ENCODE measurements around the gene IFNLR1.

Gene IFNLR1

DNA sequence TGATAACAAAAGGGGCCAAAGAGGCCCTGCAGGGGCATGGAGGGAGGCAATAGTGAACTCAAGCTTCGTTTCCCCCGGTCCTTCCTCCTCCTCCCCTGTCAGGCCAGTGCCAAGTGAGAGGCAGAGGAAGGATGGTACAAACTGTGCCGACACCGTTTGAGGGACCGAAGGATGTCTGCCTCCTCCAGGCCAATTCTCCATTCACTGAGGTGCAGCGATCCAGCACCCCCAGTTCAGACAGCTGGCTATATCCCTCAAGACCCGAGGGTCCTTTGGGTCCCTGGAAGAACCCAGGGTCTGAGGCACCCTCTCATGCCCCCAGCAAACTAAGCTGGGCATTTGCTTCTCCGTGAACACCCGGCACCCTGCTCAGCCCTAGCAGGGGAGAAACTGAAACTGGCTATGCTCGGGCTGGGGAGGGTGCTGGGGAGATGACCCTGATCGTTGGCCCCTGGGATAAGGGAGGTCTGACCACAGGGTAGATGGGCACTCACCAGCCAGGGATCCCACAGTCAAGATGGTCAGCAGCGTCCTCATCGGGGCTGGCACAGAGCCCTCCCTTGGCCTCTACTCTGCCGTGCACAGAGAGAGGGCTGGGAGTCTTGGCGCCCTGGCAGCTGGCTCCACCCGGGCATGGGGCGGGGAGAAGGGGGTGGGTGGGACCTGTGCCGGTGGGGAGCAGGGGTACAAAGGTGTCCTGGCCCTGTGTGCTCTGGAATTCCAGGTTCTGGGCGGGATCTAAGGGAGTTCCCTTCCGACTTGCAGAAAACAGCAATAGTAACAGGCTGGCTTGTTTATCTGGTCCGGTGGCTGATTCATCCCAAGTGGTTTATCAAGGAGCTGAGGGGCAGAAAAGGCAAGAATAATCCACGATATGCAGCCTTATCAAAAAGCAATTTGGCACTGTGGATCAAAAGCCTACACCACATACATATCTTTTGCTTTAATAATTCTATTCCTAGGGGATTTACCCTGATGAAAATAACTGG lies 44.2 kb downstream of the IFNLR1 start, which contains the start of gene IL22RA1:
Gene IL22RA1 (minus strand): TSS at position 595 of the 989 bp plus-strand sequence. CDS start 58 bp downstream, at position 537.
- DNase-seq (ENCODE audit: low spot score in 2 of 2), result no peak
- Histone ChIP-seq H3K4me1 (no peaks in the 10 kb centered on the region), H3K36me3 (replicated peaks) (no peaks in the 10 kb centered on the region), H3K4me3 (no peak within 1 kb of the TSS; the same call in 1 of the 2 replicates), H3K27me3 (ENCODE audit: low read depth) (no peaks in the 10 kb centered on the region), H3K9me3 (no peaks in the 10 kb centered on the region)
- in situ Hi-C loops (cut with MboI; ENCODE audit: low sequenced_read_pairs), result no loop called here

DNA sequence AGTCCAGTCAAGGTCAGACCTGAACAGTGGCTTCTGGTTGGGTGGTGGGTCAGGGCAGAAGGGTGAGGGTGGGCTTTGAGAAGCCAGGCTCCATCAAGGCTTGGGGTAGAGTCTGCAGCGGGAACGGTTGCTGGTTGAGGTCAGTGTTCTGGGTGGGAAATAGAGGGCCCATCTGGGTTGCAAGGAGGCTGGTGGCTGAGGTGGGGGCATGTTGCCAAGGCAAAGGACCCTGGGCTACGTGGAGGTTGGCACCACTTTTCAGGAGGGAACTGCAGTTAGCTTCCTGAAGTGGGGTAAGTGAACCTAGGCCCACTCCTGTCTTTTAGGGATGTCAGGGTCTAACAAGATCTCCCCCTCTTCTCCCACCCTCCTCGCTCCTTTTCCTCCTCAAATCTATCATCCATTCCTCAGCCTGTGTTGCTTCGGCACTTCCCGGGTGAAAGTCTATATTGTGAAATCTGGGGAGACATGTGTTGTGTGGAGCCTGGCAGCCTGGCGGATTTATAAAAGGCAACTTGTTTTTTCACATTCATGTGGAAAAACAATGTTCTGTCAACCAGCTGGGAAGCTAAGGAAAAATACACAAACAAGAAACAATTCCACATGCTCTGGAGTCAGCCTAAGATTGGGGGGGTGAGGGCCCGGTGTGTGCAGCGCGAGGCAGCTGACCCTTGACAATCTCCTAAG lies 45.6 kb downstream of the IFNLR1 start:
- no peaks in the 10 kb centered on the region for H3K4me1 ChIP-seq
- DNase-seq (ENCODE audit: low spot score in 2 of 2), result no peak
- no peaks in the 10 kb centered on the region for H3K9me3 ChIP-seq
- H3K36me3 ChIP-seq (replicated peaks), result no peaks in the 10 kb centered on the region
- H3K27me3 ChIP-seq (ENCODE audit: low read depth), result no peaks in the 10 kb centered on the region
- in situ Hi-C loops (cut with MboI; ENCODE audit: low sequenced_read_pairs), result no loop called here
- no peak overlapping the region for H3K4me3 ChIP-seq

DNA sequence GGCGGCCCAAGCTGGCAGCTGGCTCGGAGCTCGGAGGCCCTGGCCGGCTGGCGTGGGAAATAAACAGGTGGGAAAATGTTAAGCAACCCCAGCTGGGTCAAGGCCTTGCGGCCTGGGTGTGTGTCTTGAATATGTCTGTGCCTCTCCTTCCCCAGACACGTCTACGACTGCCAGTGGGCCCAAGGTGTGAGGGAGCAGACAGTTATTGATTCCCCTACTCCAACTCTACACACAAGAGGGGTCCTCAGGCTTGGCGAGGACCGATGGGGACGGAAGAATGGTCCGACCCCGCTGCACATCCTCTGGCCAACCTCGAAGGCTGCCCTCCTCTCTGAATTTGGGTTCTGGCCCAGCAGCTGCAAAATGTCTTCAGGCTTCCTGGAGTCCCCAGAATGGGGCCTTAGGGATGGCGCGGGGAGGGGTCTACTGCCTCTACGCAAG lies 46.3 kb downstream of the IFNLR1 start:
- H3K9me3 ChIP-seq, result no peaks in the 10 kb centered on the region
- H3K4me1 ChIP-seq, result no peaks in the 10 kb centered on the region
- H3K36me3 ChIP-seq (replicated peaks), result no peaks in the 10 kb centered on the region
- no peak for DNase-seq (ENCODE audit: low spot score in 2 of 2)
- H3K4me3 ChIP-seq, result no peak overlapping the region
- no peaks in the 10 kb centered on the region for H3K27me3 ChIP-seq (ENCODE audit: low read depth)
- in situ Hi-C loops (cut with MboI; ENCODE audit: low sequenced_read_pairs), result no loop called here

DNA sequence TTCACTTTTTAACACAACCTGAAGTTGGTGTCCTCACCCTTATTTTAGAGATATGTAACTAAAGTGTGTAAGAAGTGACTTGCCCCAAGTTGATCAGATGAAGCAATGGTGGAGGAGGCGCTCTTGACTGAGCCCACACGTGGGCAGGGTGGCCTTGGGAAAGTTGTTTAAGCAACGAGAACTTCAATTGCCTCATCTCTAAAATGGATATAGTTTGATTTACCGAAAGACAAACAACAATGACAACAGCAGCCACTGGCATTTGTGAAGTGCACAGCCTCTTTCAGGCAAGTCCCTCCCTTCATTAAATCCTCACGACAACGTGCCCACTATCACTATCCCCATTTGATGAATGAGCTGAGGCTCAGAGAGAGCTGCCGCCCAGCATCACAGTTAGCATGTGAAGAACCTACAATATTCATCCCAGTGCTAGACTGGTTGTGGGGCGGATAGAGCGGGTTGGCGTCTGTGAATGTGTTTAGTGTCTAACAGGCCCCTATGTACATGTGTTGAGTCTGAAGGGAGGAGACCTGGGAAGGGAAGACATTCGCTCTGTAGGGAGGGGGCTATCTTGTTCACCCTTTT lies 47.2 kb downstream of the IFNLR1 start:
- DNase-seq (ENCODE audit: low spot score in 2 of 2), result no peak
- in situ Hi-C loops (cut with MboI; ENCODE audit: low sequenced_read_pairs), result no loop called here
- H3K9me3 ChIP-seq, result no peaks in the 10 kb centered on the region
- no peaks in the 10 kb centered on the region for H3K4me1 ChIP-seq
- no peaks in the 10 kb centered on the region for H3K36me3 ChIP-seq (replicated peaks)
- H3K27me3 ChIP-seq (ENCODE audit: low read depth), result no peaks in the 10 kb centered on the region
- no peak overlapping the region for H3K4me3 ChIP-seq

DNA sequence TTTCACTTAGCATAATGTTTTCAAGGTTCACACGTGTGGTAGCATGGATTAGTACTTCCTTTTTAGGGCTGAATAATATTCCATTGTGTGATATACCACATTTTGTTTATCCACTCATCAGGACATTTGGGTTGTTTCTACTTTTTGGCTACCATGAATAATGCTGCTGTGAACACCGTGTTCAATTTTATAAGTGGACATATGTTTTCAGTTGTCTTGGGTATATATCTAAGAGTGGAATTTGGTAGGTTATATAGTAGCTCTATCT lies 47.9 kb downstream of the IFNLR1 start:
- in situ Hi-C loops (cut with MboI; ENCODE audit: low sequenced_read_pairs), result no loop called here
- Histone ChIP-seq H3K36me3 (replicated peaks) (no peaks in the 10 kb centered on the region), H3K9me3 (no peaks in the 10 kb centered on the region), H3K4me3 (no peak overlapping the region), H3K4me1 (no peaks in the 10 kb centered on the region), H3K27me3 (ENCODE audit: low read depth) (no peaks in the 10 kb centered on the region)
- DNase-seq (ENCODE audit: low spot score in 2 of 2), result no peak

DNA sequence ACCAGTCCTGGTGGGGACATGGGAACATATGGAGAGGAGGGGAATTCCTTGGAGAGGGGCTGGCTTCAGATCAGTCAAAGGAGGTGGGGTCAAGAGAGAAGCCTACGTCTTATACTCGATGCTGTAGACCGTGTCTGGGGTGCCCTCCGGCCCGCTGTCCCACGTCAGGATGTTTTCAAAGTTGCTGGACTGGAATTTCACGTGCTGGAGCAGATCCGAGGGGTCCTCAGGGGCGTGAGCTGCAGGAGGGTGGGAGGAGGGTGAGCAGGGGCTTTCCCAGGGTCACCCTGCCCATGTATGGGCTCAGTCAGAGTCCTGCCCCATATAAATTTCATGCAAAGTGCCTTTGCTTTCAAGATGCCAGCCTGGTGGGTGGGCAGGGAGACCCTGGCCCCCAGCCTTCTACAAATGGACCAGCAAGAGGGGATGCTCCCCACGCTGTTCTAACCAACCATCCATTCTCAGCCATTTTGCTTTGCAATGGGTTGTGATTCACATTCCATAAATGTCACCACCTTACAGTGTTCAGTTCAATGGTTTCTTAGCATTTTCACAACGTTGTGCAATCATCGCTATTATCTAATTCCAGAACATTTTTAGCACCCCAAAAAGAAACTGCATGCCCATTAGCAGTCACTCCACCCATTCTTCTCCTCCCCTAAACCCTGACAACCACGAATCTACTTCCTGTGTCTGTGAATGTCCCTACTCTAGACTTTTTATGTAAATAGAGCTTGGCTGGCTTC lies 48.4 kb downstream of the IFNLR1 start:
- no peaks in the 10 kb centered on the region for H3K27me3 ChIP-seq (ENCODE audit: low read depth)
- in situ Hi-C loops (cut with MboI; ENCODE audit: low sequenced_read_pairs), result no loop called here
- H3K9me3 ChIP-seq, result no peaks in the 10 kb centered on the region
- H3K4me1 ChIP-seq, result no peaks in the 10 kb centered on the region
- no peak overlapping the region for H3K4me3 ChIP-seq
- no peak for DNase-seq (ENCODE audit: low spot score in 2 of 2)
- no peaks in the 10 kb centered on the region for H3K36me3 ChIP-seq (replicated peaks)

DNA sequence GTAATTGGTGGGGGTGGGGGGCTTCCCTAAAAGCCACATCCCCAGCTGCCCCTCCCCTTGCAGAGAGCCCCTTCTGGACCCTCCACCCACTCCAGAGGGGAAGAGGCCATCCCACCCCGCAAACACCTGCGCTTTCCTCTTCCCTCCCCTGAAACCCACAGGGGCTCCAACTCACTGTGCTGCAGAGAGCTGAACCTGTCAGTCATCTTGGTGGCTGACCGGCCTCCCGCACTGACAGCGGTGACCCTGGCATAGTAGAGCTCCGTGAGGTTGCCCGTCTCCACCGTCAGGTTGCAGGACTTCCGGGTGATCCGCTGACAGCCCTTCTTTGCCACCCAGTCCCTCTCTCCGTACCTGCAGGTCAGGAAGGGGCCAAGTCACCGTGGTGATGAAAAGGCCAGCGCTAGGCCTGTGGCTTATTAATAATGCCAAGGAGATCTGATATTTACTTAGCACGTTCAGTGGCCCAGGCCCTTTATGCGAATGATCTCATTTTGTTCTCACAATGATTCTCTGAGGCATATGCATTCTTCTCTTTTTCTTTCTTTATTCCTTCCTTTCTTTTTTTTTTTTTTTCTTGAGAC lies 50.0 kb downstream of the IFNLR1 start:
- Histone ChIP-seq H3K4me1 (no peaks in the 10 kb centered on the region), H3K9me3 (no peaks in the 10 kb centered on the region), H3K4me3 (no peak overlapping the region), H3K27me3 (ENCODE audit: low read depth) (no peaks in the 10 kb centered on the region), H3K36me3 (replicated peaks) (no peaks in the 10 kb centered on the region)
- DNase-seq (ENCODE audit: low spot score in 2 of 2), result no peak
- in situ Hi-C loops (cut with MboI; ENCODE audit: low sequenced_read_pairs), result no loop called here

DNA sequence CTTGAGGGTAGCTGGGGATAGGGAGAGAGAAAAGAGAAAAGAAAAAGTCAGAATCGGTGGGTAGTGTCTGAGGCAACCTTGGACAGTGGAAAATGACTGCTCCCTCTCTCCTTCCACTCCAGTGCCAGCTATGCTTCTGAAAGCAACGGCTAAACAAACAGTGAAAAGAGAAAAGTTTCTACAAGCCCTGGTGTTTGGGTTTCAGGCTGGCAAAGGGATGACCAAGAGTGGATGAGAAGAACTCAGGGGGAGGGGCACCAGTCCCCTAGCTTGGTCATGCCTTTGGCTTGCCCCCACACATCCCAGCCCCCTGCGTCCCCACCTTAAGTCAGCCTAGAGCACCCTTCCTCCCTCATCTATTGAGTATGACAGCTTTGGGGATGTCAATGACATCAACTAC lies 52.7 kb downstream of the IFNLR1 start:
- no peak for DNase-seq (ENCODE audit: low spot score in 2 of 2)
- Histone ChIP-seq H3K36me3 (replicated peaks) (no peaks in the 10 kb centered on the region), H3K9me3 (peaks cover 9% of the 10 kb centered on the region), H3K4me3 (no peak overlapping the region), H3K4me1 (no peaks in the 10 kb centered on the region), H3K27me3 (ENCODE audit: low read depth) (no peaks in the 10 kb centered on the region)
- in situ Hi-C loops (cut with MboI; ENCODE audit: low sequenced_read_pairs), result no loop called here

DNA sequence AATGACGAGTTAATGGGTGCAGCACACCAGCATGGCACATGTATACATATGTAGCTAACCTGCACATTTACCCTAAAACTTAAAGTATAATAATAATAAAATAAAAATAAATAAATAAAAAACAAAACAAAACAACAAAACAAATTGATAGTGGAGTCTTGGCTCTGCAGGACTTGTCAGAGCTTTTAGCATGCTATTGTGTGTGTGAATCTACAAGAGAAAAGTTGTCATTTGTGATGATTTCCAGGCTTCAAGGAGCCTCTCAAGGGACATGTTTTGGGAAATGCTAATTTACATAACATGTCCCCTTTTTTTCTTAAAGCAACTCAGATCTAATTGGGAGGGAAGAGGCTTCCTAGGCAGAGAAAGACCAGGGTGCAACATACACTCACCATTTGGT lies 53.3 kb downstream of the IFNLR1 start:
- no peaks in the 10 kb centered on the region for H3K36me3 ChIP-seq (replicated peaks)
- DNase-seq (ENCODE audit: low spot score in 2 of 2), result no peak
- H3K4me1 ChIP-seq, result no peaks in the 10 kb centered on the region
- H3K27me3 ChIP-seq (ENCODE audit: low read depth), result no peaks in the 10 kb centered on the region
- no peak overlapping the region for H3K4me3 ChIP-seq
- in situ Hi-C loops (cut with MboI; ENCODE audit: low sequenced_read_pairs), result no loop called here
- H3K9me3 ChIP-seq, result peaks cover 9% of the 10 kb centered on the region

DNA sequence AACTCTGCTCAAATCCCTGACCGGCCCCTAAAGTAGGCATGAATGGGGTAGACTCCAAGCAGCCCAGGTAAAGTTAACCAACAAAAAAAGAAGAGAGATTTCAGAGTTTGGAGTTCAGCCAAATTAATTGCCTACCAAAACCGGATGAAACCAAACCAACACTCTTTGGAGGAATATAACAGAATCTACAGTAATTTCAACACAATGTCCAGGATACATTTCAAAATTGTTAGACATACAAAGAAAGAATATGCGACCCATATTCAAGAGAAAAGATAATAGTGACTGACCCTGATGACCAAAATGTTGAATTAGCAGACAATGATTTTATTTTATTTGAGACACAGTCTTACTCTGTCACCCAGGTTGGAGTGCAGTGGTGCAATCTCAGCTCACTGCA lies 56.7 kb downstream of the IFNLR1 start:
- no peak for DNase-seq (ENCODE audit: low spot score in 2 of 2)
- peaks cover 9% of the 10 kb centered on the region for H3K9me3 ChIP-seq
- in situ Hi-C loops (cut with MboI; ENCODE audit: low sequenced_read_pairs), result no loop called here
- no peak overlapping the region for H3K4me3 ChIP-seq
- H3K4me1 ChIP-seq, result no peaks in the 10 kb centered on the region
- no peaks in the 10 kb centered on the region for H3K27me3 ChIP-seq (ENCODE audit: low read depth)
- no peaks in the 10 kb centered on the region for H3K36me3 ChIP-seq (replicated peaks)

DNA sequence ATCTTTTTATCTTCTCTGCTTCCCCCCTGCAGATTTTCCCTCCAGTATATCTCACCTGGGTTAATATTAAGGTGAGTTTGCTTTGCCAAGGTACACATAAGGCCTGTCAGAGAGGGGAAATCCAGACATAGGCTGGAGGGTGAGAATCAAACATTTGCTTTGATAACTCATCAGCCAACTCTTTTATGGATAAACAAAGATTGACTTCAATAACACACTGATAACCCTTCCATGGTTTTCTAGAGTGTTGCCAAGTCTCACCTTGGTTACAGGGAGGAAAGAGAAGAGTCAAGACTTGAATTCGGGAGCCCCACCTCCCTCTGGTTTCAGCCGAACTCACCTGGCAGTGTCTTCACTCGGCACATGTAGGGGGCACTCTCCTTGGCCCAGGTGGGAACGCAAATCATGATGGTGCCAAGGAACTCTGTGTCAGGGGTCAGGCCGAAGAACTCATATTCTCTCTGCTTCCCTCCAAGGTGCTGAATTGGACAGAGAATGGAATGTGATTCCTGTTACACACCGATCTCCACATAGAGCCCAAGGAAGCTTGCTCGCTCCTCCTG lies 59.2 kb downstream of the IFNLR1 start:
- DNase-seq (ENCODE audit: low spot score in 2 of 2), result no peak
- Histone ChIP-seq H3K27me3 (ENCODE audit: low read depth) (no peaks in the 10 kb centered on the region), H3K4me3 (no peak overlapping the region), H3K4me1 (no peaks in the 10 kb centered on the region), H3K36me3 (replicated peaks) (no peaks in the 10 kb centered on the region), H3K9me3 (peaks cover 9% of the 10 kb centered on the region)
- in situ Hi-C loops (cut with MboI; ENCODE audit: low sequenced_read_pairs), result no loop called here

DNA sequence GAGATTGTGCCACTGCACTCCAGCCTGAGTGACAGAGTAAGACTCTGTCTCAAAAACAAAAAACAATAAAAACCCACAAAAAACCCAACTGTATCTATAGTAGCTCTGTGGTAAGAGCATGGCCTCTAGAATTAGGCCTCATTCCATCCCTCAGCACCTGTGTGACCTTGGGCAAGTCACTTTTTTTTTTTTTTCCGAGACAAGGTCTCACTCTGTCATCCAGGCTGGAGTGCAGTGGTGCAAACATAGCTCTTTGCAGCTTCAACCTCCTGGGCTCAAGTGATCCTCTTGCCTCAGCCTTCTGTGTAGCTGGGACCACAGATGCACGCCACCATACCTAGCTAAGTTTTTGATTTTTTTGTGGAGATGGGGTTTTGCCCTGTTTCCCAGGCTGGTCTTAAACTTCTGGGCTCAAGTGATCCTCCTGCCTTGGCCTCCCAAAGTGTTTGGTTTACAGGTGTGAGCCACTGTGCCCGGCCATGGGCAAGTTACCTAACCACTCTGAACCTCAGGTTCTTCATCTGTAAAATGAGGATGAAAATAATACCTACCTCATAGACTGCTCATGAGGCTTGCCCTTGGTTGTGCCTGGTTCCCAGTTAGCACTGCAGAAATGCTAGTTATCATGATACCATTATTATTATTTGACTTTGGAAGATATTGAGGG lies 59.8 kb downstream of the IFNLR1 start:
- Histone ChIP-seq H3K4me1 (no peaks in the 10 kb centered on the region), H3K36me3 (replicated peaks) (no peaks in the 10 kb centered on the region), H3K9me3 (peaks cover 9% of the 10 kb centered on the region), H3K27me3 (ENCODE audit: low read depth) (no peaks in the 10 kb centered on the region), H3K4me3 (no peak overlapping the region)
- no peak for DNase-seq (ENCODE audit: low spot score in 2 of 2)
- in situ Hi-C loops (cut with MboI; ENCODE audit: low sequenced_read_pairs), result no loop called here

DNA sequence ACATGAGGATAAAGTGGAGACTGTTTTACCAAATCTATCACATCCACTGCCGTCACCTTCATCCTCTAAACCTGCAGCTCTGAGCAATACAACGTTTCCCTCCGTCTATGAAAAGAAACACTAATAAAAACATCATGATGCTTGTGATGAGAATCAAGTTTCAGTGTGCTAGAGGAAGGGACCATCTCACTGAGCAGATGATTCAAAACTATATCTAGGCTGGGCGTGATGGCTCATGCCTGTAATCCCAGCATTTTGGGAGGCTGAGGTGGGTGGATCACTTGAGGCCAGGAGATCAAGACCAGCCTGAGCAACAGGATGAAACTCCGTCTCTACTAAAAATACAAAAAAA lies 60.4 kb downstream of the IFNLR1 start:
- no peaks in the 10 kb centered on the region for H3K4me1 ChIP-seq
- H3K27me3 ChIP-seq (ENCODE audit: low read depth), result no peaks in the 10 kb centered on the region
- peaks cover 9% of the 10 kb centered on the region for H3K9me3 ChIP-seq
- no peak overlapping the region for H3K4me3 ChIP-seq
- DNase-seq (ENCODE audit: low spot score in 2 of 2), result no peak
- no peaks in the 10 kb centered on the region for H3K36me3 ChIP-seq (replicated peaks)
- in situ Hi-C loops (cut with MboI; ENCODE audit: low sequenced_read_pairs), result no loop called here
